Adrenal gland (tissue), 12 donors: ENCODE measurements around the gene LHX4. TPM values are rescaled to one million over a fixed set of nuclear protein-coding genes. Genes with fewer than 3 reads are reported as not detected.

Source experiments
- DNase-seq, 7 donors: peaks; one replicate each; pipeline ENCODE4 v3.0.0-alpha.2; 2019 to 2020
- H3K27ac ChIP-seq, 5 donors: fragments of 200-600 bp; sonication (generic) in 4 of 5; 1 replicate in 3 of 5; 2 replicates in 2 of 5; pipeline versions ENCODE4 v1.5.1 to v1.8.0; 2016 to 2020; ENCODE audit warnings: mild to moderate bottlenecking in 1 of 5
- H3K27me3 ChIP-seq: fragments of 200-600 bp; 2 replicates; pipeline ENCODE4 v1.8.0; 2021
- H3K36me3 ChIP-seq, 2 donors: fragments of 200-600 bp; replicated peaks in 1 of 2; 1 replicate in 1 of 2; 2 replicates in 1 of 2; pipeline versions ENCODE4 v1.5.1 to v1.8.0; 2018 to 2022
- H3K4me1 ChIP-seq, 2 donors: fragments of 200-600 bp; replicated peaks in 1 of 2; 1 replicate in 1 of 2; 2 replicates in 1 of 2; pipeline versions ENCODE4 v1.5.1 to v1.8.0; 2018 to 2021
- H3K4me3 ChIP-seq, 4 donors: fragments of 200-600 bp; sonication (generic) in 3 of 4; one replicate each; pipeline ENCODE4 v1.5.1; 2016 to 2018
- H3K9me3 ChIP-seq, 3 donors: fragments of 200-600 bp; sonication (generic) in 1 of 3; replicated peaks in 1 of 3; 1 replicate in 2 of 3; 2 replicates in 1 of 3; pipeline versions ENCODE4 v1.5.1 to v1.8.0; 2016 to 2021
- CTCF ChIP-seq, 6 experiments: fragments of 450-650 bp in 4 of 6; fragments of 200-600 bp in 2 of 6; sonication (generic) in 1 of 6; IDR thresholded peaks; 1 replicate in 5 of 6; 2 replicates in 1 of 6; pipeline versions ENCODE4 v1.5.1 to v1.8.0; 2016 to 2021; ENCODE audit warnings: antibody characterized with exemption in 6 of 6, mild to moderate bottlenecking in 2 of 6, moderate library complexity in 1 of 6
- POLR2A ChIP-seq, 2 donors: fragments of 450-650 bp; IDR thresholded peaks; one replicate each; pipeline ENCODE4 v1.6.1; 2017; ENCODE audit warnings: antibody characterized with exemption in 2 of 2, mild to moderate bottlenecking in 2 of 2, moderate library complexity in 1 of 2
- WGBS, 4 donors: extraction: QIAGEN DNeasy Blood & Tissue Kit in 2 of 4; methylation state at CpG; one replicate each; pipeline versions ENCODE4 v1.1.5 to v1.1.7; 2013 to 2017; 5-methylcytosine and 5-hydroxymethylcytosine counted together
- intact Hi-C, 2 donors: fragments of 100-400 bp; cut with DNase I; formaldehyde crosslinking; loops; one replicate each; pipeline versions ENCODE4 v1.14.1 to v1.15.0; 2022 to 2023
- polyA plus RNA-seq, 3 donors: library from polyadenylated mRNA; stranded (reverse); fragments of 200-250 nt in 2 of 3; fragments of 350-450 nt in 1 of 3; fragmentation: Illumina TruSeq in 1 of 3; extraction: RNeasy Lipid Tissue Mini Kit (QIAGEN cat#74804) in 1 of 3; gene quantifications; one replicate each; pipeline ENCODE4 v1.2.3, GENCODE V29; 2013 to 2014
- total RNA-seq, 9 donors: library from RNA; depleted of rRNA in 4 of 9; stranded (reverse); fragments of >200 nt in 4 of 9; fragments of 120-200 nt in 1 of 9; fragmentation: NEBNext Ultra II Directional in 1 of 9; extraction: Animal tissue kit (Norgen Biotek cat#: 25700) in 1 of 9; gene quantifications; one replicate each; pipeline versions ENCODE4 v1.1.0 to v1.2.4, GENCODE V29; 2013 to 2023
- donor health status: healthy with polysubstance abuse.
- donor health status: Bipolar disorder and iron deficiency.
- donor health status: DM: yes; HTN: yes; CAD: no.
- donor health status: DM: no; HTN: no; CAD: no.
- donor health status: DM: no; HTN: no; CAD: no.
- donor health status: DM: yes; HTN: yes; CAD: no.

The LHX4 gene
- total and polyA plus RNA-seq, 12 donors = not detected

- H3K27me3 ChIP-seq = no peaks in the 10 kb centered on the region
- no peak overlapping the region for H3K4me3 ChIP-seq
- H3K36me3 ChIP-seq = no peaks in the 10 kb centered on the region
- intact Hi-C loops = no loop called here
- no peak overlapping the region for H3K27ac ChIP-seq
- DNase-seq = peak in 2 of 7 donors; percentile 9 to 13
- no peaks in the 10 kb centered on the region for H3K9me3 ChIP-seq
- WGBS, 4 donors = 78 to 87% (median 83%) methylated on average over 9 of the region's 9 CpGs
- H3K4me1 ChIP-seq = no peaks in the 10 kb centered on the region
- TF ChIP-seq CTCF (IDR thresholded peaks at IDR 0.05) (no peak), POLR2A (IDR thresholded peaks at IDR 0.05) (no peak)
These were observed 38.6 kb downstream of the LHX4 start for GRCh38 chr1:180268556-180269075.

- Histone ChIP-seq H3K36me3 (no peaks in the 10 kb centered on the region), H3K27me3 (no peaks in the 10 kb centered on the region), H3K9me3 (no peaks in the 10 kb centered on the region), H3K4me1 (no peaks in the 10 kb centered on the region), H3K4me3 (no peak overlapping the region), H3K27ac (no peak overlapping the region)
- intact Hi-C loops = no loop called here
- 77 to 84% (median 81%) methylated on average over 14 of the region's 14 CpGs for WGBS, 4 donors
- peak in 3 of 7 donors; percentile 39 to 55 (median 50) for DNase-seq
- TF ChIP-seq CTCF (IDR thresholded peaks at IDR 0.05) = no peak
- TF ChIP-seq POLR2A (IDR thresholded peaks at IDR 0.05) = no peak
These were observed 39.8 kb downstream of the LHX4 start for GRCh38 chr1:180269645-180270529.

GRCh38 chr1:180270530-180271271, 40.6 kb downstream of the LHX4 start:
- Histone ChIP-seq H3K27ac (no peak overlapping the region), H3K4me1 (no peaks in the 10 kb centered on the region), H3K4me3 (no peak overlapping the region), H3K9me3 (no peaks in the 10 kb centered on the region), H3K36me3 (no peaks in the 10 kb centered on the region), H3K27me3 (no peaks in the 10 kb centered on the region)
- TF ChIP-seq POLR2A (IDR thresholded peaks at IDR 0.05) = no peak
- TF ChIP-seq CTCF (IDR thresholded peaks at IDR 0.05) = no peak
- 83 to 89% (median 87%) methylated on average over 7 to 8 of the region's 8 CpGs for WGBS, 4 donors
- intact Hi-C loops = no loop called here
- peak in 3 of 7 donors; percentile 4 to 40 (median 10) for DNase-seq
